ENCODE results near the gene TXNDC8.

- TF ChIP-seq YY1 (IDR thresholded peaks at IDR 0.05; ENCODE audit: insufficient read depth, insufficient read length): no peak
- TF ChIP-seq ZNF274 (IDR thresholded peaks at IDR 0.05; ENCODE audit: low read depth, low read length): no peak
- no peak for TF ChIP-seq SUZ12 (IDR thresholded peaks at IDR 0.05; ENCODE audit: extremely low read depth, insufficient read depth, insufficient read length)
Measured at GRCh38 chr9:110260911-110261310, 76.8 kb downstream of the TXNDC8 start.
